HG02938 (cell line): ENCODE data around the gene SPIC.

Experiments used
- ATAC-seq: cut with Tn5 transposase; IDR thresholded peaks from one replicate; pipeline ENCODE4 v1.9.1; 2021; ENCODE audit warnings: mild to moderate bottlenecking, moderate library complexity; ENCODE audit not compliant: unreplicated experiment

The SPIC gene

DNA sequence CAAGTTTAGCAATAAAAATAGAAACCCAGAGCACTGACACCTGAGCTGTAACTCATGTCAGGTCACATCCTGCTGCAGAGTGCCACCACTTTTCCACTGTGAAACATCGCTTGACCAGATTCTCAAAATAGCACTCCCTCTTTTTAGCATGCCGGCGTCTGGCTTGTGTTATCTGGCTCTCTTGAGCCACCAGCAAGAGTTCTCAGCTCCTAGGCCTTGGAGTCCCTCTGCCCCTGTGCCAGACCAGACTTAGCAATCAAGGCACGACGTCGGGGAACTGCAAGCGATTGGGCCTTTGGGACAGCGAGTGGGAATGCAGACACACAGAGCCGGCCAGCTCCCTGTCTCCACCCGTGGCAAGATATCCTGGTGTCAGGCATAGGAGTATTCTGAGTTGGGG lies 52.5 kb downstream of the SPIC start:
- no peak for ATAC-seq

DNA sequence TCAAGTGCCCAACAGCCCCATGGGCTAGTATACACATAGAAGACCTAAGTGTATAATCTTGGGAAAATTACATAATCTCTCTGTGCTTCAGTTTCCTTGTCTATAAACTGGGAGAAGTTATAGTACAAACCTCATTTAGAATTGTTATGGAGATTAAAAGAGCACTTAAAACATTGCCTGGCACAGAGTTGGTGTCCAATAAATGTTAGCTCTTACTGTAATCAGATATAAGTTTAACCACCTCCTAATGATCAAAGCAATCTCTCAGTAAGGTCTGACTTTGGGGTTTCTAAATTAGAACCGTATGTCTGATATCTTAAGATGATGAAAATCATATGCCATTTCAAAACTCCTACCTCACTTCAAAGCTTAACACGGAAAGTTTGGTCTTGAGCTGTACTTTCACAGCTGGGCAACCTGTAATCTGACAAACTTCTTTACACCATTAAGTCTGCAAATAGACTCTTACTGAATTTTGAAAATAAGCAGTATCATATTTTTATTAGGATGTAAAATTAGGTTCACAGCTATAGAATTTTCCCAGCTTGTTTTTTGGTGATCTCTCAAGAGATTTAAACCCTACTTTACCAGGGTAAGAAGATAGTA lies 61.0 kb downstream of the SPIC start:
- no peak for ATAC-seq
